Activated CD4-positive, alpha-beta T cell treated with anti-CD3 and anti-CD28 coated beads, Interleukin-2, amount 10 ng/mL, durations not matched to agents 7 days and 5 days (primary cell): ENCODE data around the gene NFATC2. TPM values are rescaled to one million over a fixed set of nuclear protein-coding genes. Genes with fewer than 3 reads are reported as not detected.
A peak's percentile ranks its signal among the peaks of the same experiment; 100 is the strongest.
"Not testable (repeated sequence)": the region's sequence is repeated elsewhere in the genome, so short reads cannot be mapped to it uniquely, and the experiment has no call there.

ENCODE experiments used
- CTCF ChIA-PET: fragments of 350-600 bp; sonication (Branson Sonifier 250); formaldehyde crosslinking; loops from one replicate; lab custom pipeline; 2021; ENCODE audit warnings: antibody characterized with exemption; lab: Charles Lee
- POLR2A ChIA-PET: fragments of 350-600 bp; sonication (Branson Sonifier 250); formaldehyde crosslinking; loops from one replicate; lab custom pipeline; 2021; ENCODE audit warnings: antibody characterized with exemption; lab: Charles Lee
- DNase-seq: peaks from one replicate; pipeline ENCODE4 v3.0.0-alpha.2; 2020
- H3K27ac Mint-ChIP-seq: one replicate; pipeline ENCODE4 v1.8.0; 2021; ENCODE audit warnings: mild to moderate bottlenecking, moderate library complexity, mixed read lengths
- H3K27me3 Mint-ChIP-seq: one replicate; pipeline ENCODE4 v1.8.0; 2021; ENCODE audit warnings: mixed read lengths
- H3K36me3 Mint-ChIP-seq: one replicate; pipeline ENCODE4 v1.8.0; 2021; ENCODE audit warnings: low read depth, mixed read lengths
- H3K4me1 Mint-ChIP-seq: one replicate; pipeline ENCODE4 v1.8.0; 2021; ENCODE audit warnings: mixed read lengths
- H3K4me3 Mint-ChIP-seq: one replicate; pipeline ENCODE4 v1.8.0; 2021; ENCODE audit warnings: mild to moderate bottlenecking, moderate library complexity, mixed read lengths
- H3K9me3 Mint-ChIP-seq: one replicate; pipeline ENCODE4 v1.8.0; 2021; ENCODE audit warnings: mixed read lengths
- total RNA-seq, 2 experiments: library from RNA; stranded (reverse); gene quantifications; one replicate each; pipeline ENCODE4 v1.2.3, GENCODE V29; 2021

Gene NFATC2
- total RNA-seq, 2 experiments from 2014 or later: 62.0 to 68.8 TPM

GRCh38 chr20:51545515-51545914 is 3.0 kb upstream of the NFATC2 start:
- no peak overlapping the region for H3K4me3 Mint-ChIP-seq
- H3K4me1 Mint-ChIP-seq: peaks cover 13% of the 10 kb centered on the region
- H3K9me3 Mint-ChIP-seq: no peaks in the 10 kb centered on the region
- peaks cover 28% of the 10 kb centered on the region for H3K27me3 Mint-ChIP-seq
- ChIA-PET POLR2A (no interaction called here), CTCF (no interaction called here)
- no peak for DNase-seq
- H3K27ac Mint-ChIP-seq: no peak overlapping the region
- H3K36me3 Mint-ChIP-seq: peaks cover 6% of the 10 kb centered on the region

- DNase-seq: no peak
- Mint-ChIP-seq H3K4me3 (peak overlapping the region; percentile 73), H3K27me3 (peaks cover 28% of the 10 kb centered on the region), H3K27ac (peak overlapping the region; percentile 74), H3K9me3 (no peaks in the 10 kb centered on the region), H3K4me1 (peaks cover 31% of the 10 kb centered on the region), H3K36me3 (peaks cover 24% of the 10 kb centered on the region)
- POLR2A ChIA-PET: interaction anchor here (0.8 kb wide), 1 partner anchor 53 kb away, joined by 5 read pairs; no protein-coding TSS in a partner anchor
- CTCF ChIA-PET: interaction anchor here (1.0 to 2.0 kb wide), 6 partner anchors 11 to 157 kb away, joined by 3 to 7 read pairs (median 4); no protein-coding TSS in a partner anchor
Observed at GRCh38 chr20:51543422-51543788, 886 bp upstream of the NFATC2 start.

- Mint-ChIP-seq H3K27ac (peak overlapping the region; percentile 97), H3K4me1 (peaks cover 43% of the 10 kb centered on the region), H3K4me3 (peak overlapping the region; percentile 98), H3K9me3 (peaks cover 4% of the 10 kb centered on the region), H3K36me3 (peaks cover 37% of the 10 kb centered on the region), H3K27me3 (peaks cover 21% of the 10 kb centered on the region)
- CTCF ChIA-PET: interaction anchor here (0.8 to 2.3 kb wide), 14 partner anchors 10 to 163 kb away, joined by 3 to 8 read pairs (median 3); no protein-coding TSS in a partner anchor
- DNase-seq: peak; percentile 54
- POLR2A ChIA-PET: interaction anchor here (0.7 to 1.1 kb wide), 2 partner anchors 15 to 42 kb away, joined by 3 read pairs; no protein-coding TSS in a partner anchor
Observed at GRCh38 chr20:51542033-51542570, 417 bp downstream of the NFATC2 start.

- peak; percentile 93 for DNase-seq
- Mint-ChIP-seq H3K27me3 (peaks cover 16% of the 10 kb centered on the region), H3K9me3 (peaks cover 4% of the 10 kb centered on the region), H3K36me3 (peaks cover 44% of the 10 kb centered on the region), H3K4me1 (peaks cover 50% of the 10 kb centered on the region), H3K27ac (peak overlapping the region; percentile 97), H3K4me3 (peak overlapping the region; percentile 98)
- CTCF ChIA-PET: interaction anchor here (0.9 to 2.3 kb wide), 13 partner anchors 9 to 162 kb away, joined by 3 to 8 read pairs (median 3); no protein-coding TSS in a partner anchor
- POLR2A ChIA-PET: interaction anchor here (0.6 to 1.1 kb wide), 6 partner anchors 13 to 151 kb away, joined by 3 to 11 read pairs (median 4); no protein-coding TSS in a partner anchor
Observed at GRCh38 chr20:51541189-51542032, 1.1 kb downstream of the NFATC2 start.

GRCh38 chr20:51540580-51540979 is 1.9 kb downstream of the NFATC2 start:
- CTCF ChIA-PET: interaction anchor here (1.2 to 2.3 kb wide), 5 partner anchors 8 to 138 kb away, joined by 3 to 8 read pairs (median 5); no protein-coding TSS in a partner anchor
- Mint-ChIP-seq H3K27me3 (peaks cover 12% of the 10 kb centered on the region), H3K9me3 (peaks cover 4% of the 10 kb centered on the region), H3K4me1 (peaks cover 59% of the 10 kb centered on the region), H3K4me3 (peak overlapping the region; percentile 98), H3K36me3 (peaks cover 51% of the 10 kb centered on the region), H3K27ac (peak overlapping the region; percentile 97)
- POLR2A ChIA-PET: interaction anchor here (0.6 to 0.8 kb wide), 3 partner anchors 14 to 70 kb away, joined by 5 to 11 read pairs (median 5); no protein-coding TSS in a partner anchor
- no peak for DNase-seq

- Mint-ChIP-seq H3K27ac (peak overlapping the region; percentile 83), H3K4me3 (peak overlapping the region; percentile 98), H3K36me3 (peaks cover 53% of the 10 kb centered on the region), H3K4me1 (peaks cover 64% of the 10 kb centered on the region)
- CTCF ChIA-PET, DNase-seq, H3K9me3 Mint-ChIP-seq, POLR2A ChIA-PET, H3K27me3 Mint-ChIP-seq: not testable (repeated sequence)
Observed at GRCh38 chr20:51540074-51540473, 2.4 kb downstream of the NFATC2 start.

GRCh38 chr20:51536116-51537069 is 6.1 kb downstream of the NFATC2 start:
- H3K4me3 Mint-ChIP-seq: peak overlapping the region; percentile 8
- peaks cover 90% of the 10 kb centered on the region for H3K4me1 Mint-ChIP-seq
- ChIA-PET POLR2A (no interaction called here), CTCF (interaction anchor here (1.3 kb wide), 1 partner anchor 10 kb away, joined by 4 read pairs; no protein-coding TSS in a partner anchor)
- H3K27me3 Mint-ChIP-seq: no peaks in the 10 kb centered on the region
- peak overlapping the region; percentile 76 for H3K27ac Mint-ChIP-seq
- H3K36me3 Mint-ChIP-seq: peaks cover 72% of the 10 kb centered on the region
- peaks cover 4% of the 10 kb centered on the region for H3K9me3 Mint-ChIP-seq
- DNase-seq: no peak

- Mint-ChIP-seq H3K9me3 (peaks cover 4% of the 10 kb centered on the region), H3K27me3 (no peaks in the 10 kb centered on the region), H3K27ac (peak overlapping the region; percentile 72), H3K4me3 (no peak overlapping the region), H3K4me1 (peaks cover 92% of the 10 kb centered on the region), H3K36me3 (peaks cover 73% of the 10 kb centered on the region)
- no peak for DNase-seq
- ChIA-PET CTCF (interaction anchor here (1.3 kb wide), 2 partner anchors 9 to 41 kb away, joined by 3 to 4 read pairs; no protein-coding TSS in a partner anchor), POLR2A (no interaction called here)
Observed at GRCh38 chr20:51535674-51536073, 6.8 kb downstream of the NFATC2 start.

GRCh38 chr20:51535075-51535386 is 7.5 kb downstream of the NFATC2 start:
- DNase-seq: no peak

GRCh38 chr20:51533291-51534172 is 9.0 kb downstream of the NFATC2 start:
- ChIA-PET POLR2A (no interaction called here), CTCF (interaction anchor here (1.7 kb wide), 1 partner anchor 8 kb away, joined by 5 read pairs; no protein-coding TSS in a partner anchor)
- H3K4me1 Mint-ChIP-seq: peaks cover 95% of the 10 kb centered on the region
- H3K9me3 Mint-ChIP-seq: peaks cover 4% of the 10 kb centered on the region
- H3K27me3 Mint-ChIP-seq: no peaks in the 10 kb centered on the region
- peak overlapping the region; percentile 21 for H3K27ac Mint-ChIP-seq
- H3K36me3 Mint-ChIP-seq: peaks cover 65% of the 10 kb centered on the region
- H3K4me3 Mint-ChIP-seq: no peak overlapping the region
- DNase-seq: no peak

More at GRCh38 chr20:51535075-51535386, 7.5 kb downstream of the NFATC2 start:
- CTCF ChIA-PET: interaction anchor here (1.3 kb wide), 2 partner anchors 8 to 40 kb away, joined by 3 to 4 read pairs; no protein-coding TSS in a partner anchor
- peak overlapping the region; percentile 8 for H3K4me3 Mint-ChIP-seq
- H3K27me3 Mint-ChIP-seq: no peaks in the 10 kb centered on the region
- H3K9me3 Mint-ChIP-seq: peaks cover 4% of the 10 kb centered on the region
- H3K4me1 Mint-ChIP-seq: peaks cover 94% of the 10 kb centered on the region
- POLR2A ChIA-PET: interaction anchor here (0.5 kb wide), 1 partner anchor 61 kb away, joined by 3 read pairs; no protein-coding TSS in a partner anchor
- H3K36me3 Mint-ChIP-seq: peaks cover 73% of the 10 kb centered on the region
- peak overlapping the region; percentile 72 for H3K27ac Mint-ChIP-seq
